ENCODE data around the gene CREG2.

Gene CREG2

GRCh38 chr2:101340141-101340551, 47.2 kb downstream of the CREG2 start:
- H3K27ac ChIP-seq = no peak overlapping the region
- TF ChIP-seq CTCF (conservative IDR thresholded peaks at IDR 0.05; ENCODE audit: low read depth) = no peak
- no peak for DNase-seq (ENCODE audit: low spot score)
- CTCF ChIA-PET = no interaction called here
- POLR2A ChIA-PET (ENCODE audit: low non-redundant PET) = no interaction called here

DNA sequence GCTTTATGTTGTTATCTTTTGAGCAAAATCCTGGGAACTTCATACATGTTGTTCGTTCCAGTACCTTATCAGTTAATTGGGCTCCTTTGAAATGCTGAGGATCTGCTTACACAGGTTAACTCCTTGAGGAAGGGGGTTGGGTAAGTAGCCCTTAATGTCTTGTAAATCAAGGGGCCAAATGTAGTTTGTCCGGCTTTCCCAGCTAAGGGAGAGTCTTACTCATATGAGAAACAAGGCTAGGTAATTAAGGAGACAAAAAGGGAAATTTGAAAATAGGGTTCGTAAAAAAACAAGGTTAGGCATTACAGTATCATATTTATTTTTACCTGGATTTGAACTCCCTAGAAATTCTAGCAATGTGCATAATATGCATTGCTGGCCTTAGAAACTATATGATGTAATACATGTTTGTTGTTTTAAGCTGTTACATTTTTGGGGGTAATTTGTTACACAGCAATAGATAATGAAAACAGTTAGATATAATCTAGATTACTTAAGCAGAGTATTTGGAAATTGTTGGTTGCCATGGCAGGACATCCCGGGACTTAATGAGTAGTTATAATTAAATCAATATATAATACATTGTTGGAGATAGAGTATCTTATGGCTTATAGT, 47.9 kb downstream of the CREG2 start:
- CTCF ChIA-PET = no interaction called here
- POLR2A ChIA-PET (ENCODE audit: low non-redundant PET) = no interaction called here
- TF ChIP-seq CTCF (conservative IDR thresholded peaks at IDR 0.05; ENCODE audit: low read depth) = no peak
- no peak for DNase-seq (ENCODE audit: low spot score)
- no peak overlapping the region for H3K27ac ChIP-seq

- no peak for TF ChIP-seq CTCF (conservative IDR thresholded peaks at IDR 0.05; ENCODE audit: low read depth)
- H3K27ac ChIP-seq = no peak overlapping the region
- DNase-seq (ENCODE audit: low spot score) = no peak
- ChIA-PET CTCF (interaction anchor here (0.6 kb wide), 1 partner anchor 50 kb away, joined by 4 read pairs; the partner anchor contains the start of gene CREG2), POLR2A (ENCODE audit: low non-redundant PET) (no interaction called here)
Measured at GRCh38 chr2:101337877-101338276, 49.4 kb downstream of the CREG2 start.

DNA sequence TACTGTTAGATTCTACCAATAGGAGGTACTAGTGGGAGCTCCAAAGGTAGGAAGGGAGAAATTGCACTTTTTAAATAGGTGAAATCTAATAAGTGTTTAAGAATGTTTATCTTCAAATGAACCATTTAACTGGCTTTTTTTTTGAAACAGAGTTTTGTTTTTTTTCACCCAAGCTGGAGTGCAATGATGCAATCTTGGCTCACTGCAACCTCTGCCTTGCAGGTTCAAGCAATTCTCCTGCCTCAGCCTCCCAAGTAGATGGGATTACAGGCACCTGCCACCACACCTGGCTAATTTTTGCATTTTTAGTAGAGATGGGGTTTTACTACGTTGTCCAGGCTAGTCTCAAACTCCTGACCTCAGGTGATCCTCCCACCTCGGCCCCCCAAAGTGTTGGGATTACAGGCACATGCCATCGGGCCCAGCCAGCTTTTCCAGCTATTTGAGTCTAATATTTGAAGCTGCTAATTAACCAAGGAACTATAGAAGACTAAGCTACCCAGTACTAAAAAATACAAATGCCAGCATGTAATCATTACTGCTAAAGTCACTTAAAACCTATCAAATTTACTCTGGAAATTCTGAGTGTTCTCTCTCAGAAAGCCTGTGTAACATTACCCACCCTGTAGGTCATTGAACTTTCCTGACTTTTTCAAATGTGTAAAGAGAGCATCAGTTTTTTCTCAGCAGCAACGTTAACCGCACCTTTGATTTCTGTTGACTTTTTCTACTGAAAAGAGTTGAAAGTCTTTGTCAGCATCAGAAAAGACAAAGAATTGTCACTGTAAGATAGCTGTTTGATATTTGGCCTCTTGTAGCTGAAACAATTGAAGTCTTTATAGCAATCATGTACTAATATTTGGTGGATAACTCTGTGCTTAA, 54.2 kb downstream of the CREG2 start:
- DNase-seq (ENCODE audit: low spot score) = no peak
- no peak for TF ChIP-seq CTCF (conservative IDR thresholded peaks at IDR 0.05; ENCODE audit: low read depth)
- no peak overlapping the region for H3K27ac ChIP-seq
- ChIA-PET CTCF (interaction anchor here (0.6 to 0.8 kb wide), 3 partner anchors 54 to 436 kb away, joined by 3 to 7 read pairs (median 3); partner anchors contain the start of gene CREG2), POLR2A (ENCODE audit: low non-redundant PET) (no interaction called here)

DNA sequence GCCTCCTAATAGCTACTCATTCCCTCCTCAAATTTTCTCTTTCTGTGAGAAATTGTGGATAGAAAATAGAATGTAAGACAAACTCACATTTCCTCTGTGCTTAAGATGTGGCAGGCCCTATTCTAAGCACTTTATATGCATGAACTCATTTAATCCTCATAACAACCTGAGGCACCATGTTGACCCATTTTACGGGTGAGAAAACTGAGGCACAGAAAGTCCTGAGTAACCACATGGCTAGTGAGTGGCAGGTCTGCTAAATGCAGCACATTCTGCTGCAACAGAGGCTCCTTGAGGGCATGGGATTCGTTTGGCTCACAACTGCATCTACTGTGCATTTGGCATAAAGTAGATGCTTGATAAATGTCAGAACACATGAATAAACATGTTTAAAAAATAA, 56.1 kb downstream of the CREG2 start:
- no peak for DNase-seq (ENCODE audit: low spot score)
- no peak overlapping the region for H3K27ac ChIP-seq
- TF ChIP-seq CTCF (conservative IDR thresholded peaks at IDR 0.05; ENCODE audit: low read depth) = no peak
- CTCF ChIA-PET = interaction anchor here (0.6 to 1.6 kb wide), 2 partner anchors 11 to 50 kb away, joined by 5 to 6 read pairs; no protein-coding TSS in a partner anchor
- POLR2A ChIA-PET (ENCODE audit: low non-redundant PET) = no interaction called here

- POLR2A ChIA-PET (ENCODE audit: low non-redundant PET) = no interaction called here
Measured at GRCh38 chr2:101330253-101330933, 56.9 kb downstream of the CREG2 start.

More at GRCh38 chr2:101330253-101330933, 56.9 kb downstream of the CREG2 start:
- DNase-seq (ENCODE audit: low spot score) = no peak
- CTCF ChIA-PET = interaction anchor here (1.6 kb wide), 1 partner anchor 12 kb away, joined by 6 read pairs; no protein-coding TSS in a partner anchor
- no peak for TF ChIP-seq CTCF (conservative IDR thresholded peaks at IDR 0.05; ENCODE audit: low read depth)
- no peak overlapping the region for H3K27ac ChIP-seq
